Spleen (tissue), 7 donors: ENCODE results near the gene ZC3H7B.

ENCODE experiments used
- CTCF ChIP-seq, 11 experiments: fragments of 200-600 bp in 7 of 11; fragments of 450-650 bp in 4 of 11; sonication (generic) in 4 of 11; IDR thresholded peaks in 8 of 11; conservative IDR thresholded peaks in 3 of 11; 1 replicate in 7 of 11; 2 replicates in 4 of 11; pipeline versions ENCODE4 v1.4.0 to v1.8.0; 2016 to 2021; ENCODE audit warnings: antibody characterized with exemption in 11 of 11, inconsistent platforms in 4 of 11, mild to moderate bottlenecking in 1 of 11
- POLR2A ChIP-seq, 3 donors: fragments of 450-650 bp; IDR thresholded peaks; one replicate each; pipeline ENCODE4 v1.5.1; 2017; ENCODE audit warnings: antibody characterized with exemption in 3 of 3, mild to moderate bottlenecking in 1 of 3
- POLR2AphosphoS5 ChIP-seq, 3 donors: sonication (generic); formaldehyde crosslinking; IDR thresholded peaks; one replicate each; pipeline ENCODE4 v1.5.1; 2017; ENCODE audit warnings: antibody characterized with exemption in 3 of 3
- donor health status: DM: no; HTN: no; CAD: no; lungs with moderate emphysema.
- donor health status: DM: no; HTN: no; CAD: no.
- donor health status: DM: no; HTN: no; CAD: no.

- no peak for TF ChIP-seq POLR2A (IDR thresholded peaks at IDR 0.05)
- TF ChIP-seq CTCF (IDR thresholded peaks at IDR 0.05 in 8 of 11, conservative IDR thresholded peaks at IDR 0.05 in 3 of 11): no peak
- TF ChIP-seq POLR2AphosphoS5 (IDR thresholded peaks at IDR 0.05): no peak
Measured at GRCh38 chr22:41330169-41330568, 28.8 kb downstream of the ZC3H7B start.
